ENCODE data around the gene HPSE2. TPM values are rescaled to one million over a fixed set of nuclear protein-coding genes. Genes with fewer than 3 reads are reported as not detected.

HPSE2 gene
- total RNA-seq, 1 experiment from 2014 or later: 0.20 TPM

DNA sequence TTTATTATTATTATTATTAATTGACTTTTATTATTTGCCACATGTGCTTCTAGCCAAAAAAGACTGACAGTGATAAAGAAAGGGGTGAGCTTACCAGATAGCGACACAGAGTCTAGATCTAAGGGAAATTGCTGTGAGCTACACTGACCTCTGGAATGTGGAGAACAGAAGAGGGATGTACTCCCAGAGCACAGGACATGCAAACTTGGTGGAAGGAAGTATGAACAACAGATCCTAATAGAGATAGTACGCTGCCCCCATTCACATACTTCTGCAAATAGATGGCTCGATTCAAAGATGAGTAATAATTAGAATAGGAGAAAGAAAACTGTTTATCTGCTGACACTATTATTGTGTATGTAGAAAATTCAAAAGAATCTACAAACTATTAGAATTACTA, 679.6 kb downstream of the HPSE2 start:
- Mint-ChIP-seq H3K4me3 (no peak overlapping the region), H3K4me1 (peaks cover 3 to 4% of the 10 kb centered on the region in 2 experiments; a peak in 2 of 4 replicates), H3K27ac (no peak overlapping the region), H3K27me3 (ENCODE audit: low read depth) (no peaks in the 10 kb centered on the region), H3K9me3 (no peaks in the 10 kb centered on the region), H3K36me3 (ENCODE audit: insufficient read depth in 1 of 3, low read depth in 3 of 3) (no peaks in the 10 kb centered on the region)
- Histone ChIP-seq H3K4me1 (ENCODE audit: insufficient read depth, low read length) (0 out of 2 replicates have a peak, but pooled peaks cover 3% of the 10 kb centered on the region), H3K23me2 (ENCODE audit: insufficient read length, low read depth, low read length, poor library complexity, severe bottlenecking) (no peaks in the 10 kb centered on the region), H3K56ac (ENCODE audit: insufficient read length, low read depth, low read length) (no peak overlapping the region), H4K5ac (ENCODE audit: insufficient read length, low read depth, low read length) (no peak overlapping the region), H3K9me3 (ENCODE audit: control insufficient read depth, low read depth, low read length) (no peaks in the 10 kb centered on the region), H3K23ac (ENCODE audit: insufficient read length, low read depth, low read length) (no peak overlapping the region), H3K18ac (ENCODE audit: insufficient read length, low read depth, low read length) (no peak overlapping the region), H4K91ac (ENCODE audit: insufficient read length, low read depth, low read length) (no peak overlapping the region), H3K4ac (ENCODE audit: low read depth, low read length) (no peak overlapping the region), H3K14ac (ENCODE audit: insufficient read depth, low read length) (no peak overlapping the region), H2AK5ac (ENCODE audit: insufficient read length, low read length) (no peak overlapping the region), H3K9ac (ENCODE audit: extremely low read depth, insufficient read length, low read length) (no peak overlapping the region), H2BK5ac (ENCODE audit: insufficient read length, low read length) (no peak overlapping the region), H2AFZ (ENCODE audit: low read length) (no peak overlapping the region), H3K27ac (ENCODE audit: insufficient read length, low read depth, low read length) (no peak overlapping the region), H3T11ph (ENCODE audit: low read length) (no peak overlapping the region), H2BK12ac (ENCODE audit: insufficient read length, low read depth, low read length) (no peak overlapping the region), H3K79me2 (ENCODE audit: insufficient read depth, low read length) (no peaks in the 10 kb centered on the region), H2BK120ac (ENCODE audit: low read depth, low read length, poor library complexity, severe bottlenecking) (no peak overlapping the region), H3K79me1 (ENCODE audit: insufficient read depth, low read depth, low read length, poor library complexity, severe bottlenecking) (no peaks in the 10 kb centered on the region), H2BK20ac (ENCODE audit: low read depth, low read length, poor library complexity, severe bottlenecking) (no peak overlapping the region), H4K20me1 (ENCODE audit: control insufficient read depth, insufficient read depth, insufficient read length) (no peaks in the 10 kb centered on the region), H4K8ac (replicated peaks; ENCODE audit: insufficient read length, low read depth, low read length) (no peak overlapping the region), H3K4me2 (ENCODE audit: insufficient read depth, insufficient read length, low read length) (no peak overlapping the region), H3K27me3 (ENCODE audit: insufficient read depth, low read length) (no peaks in the 10 kb centered on the region), H2BK15ac (ENCODE audit: low read depth, low read length) (no peak overlapping the region)
- DNase-seq: no peak
- no CpG with 5 or more reads among the region's 3 CpGs for WGBS (ENCODE audit: extremely low coverage, insufficient read length, low lambda C conversion rate)
- TF ChIP-seq CTCF (conservative IDR thresholded peaks at IDR 0.05): no peak
